B cell (primary cell): ENCODE measurements around the gene ZRANB1. TPM values are rescaled to one million over a fixed set of nuclear protein-coding genes. Genes with fewer than 3 reads are reported as not detected.

Experiments used
- ATAC-seq: fragments of 200-7000 bp; cut with Tn5 transposase; one replicate; pipeline ENCODE4 v1.10.0; 2021; ENCODE audit warnings: low read depth, mild to moderate bottlenecking, moderate number of reproducible peaks, moderate library complexity
- CTCF ChIA-PET: fragments of 350-600 bp; sonication (Branson Sonifier 250); formaldehyde crosslinking; loops from one replicate; lab custom pipeline; 2021; ENCODE audit warnings: antibody characterized with exemption, inconsistent platforms; lab: Charles Lee
- POLR2A ChIA-PET: fragments of 350-600 bp; sonication (Branson Sonifier 250); formaldehyde crosslinking; loops from one replicate; lab custom pipeline; 2021; ENCODE audit warnings: antibody characterized with exemption; lab: Charles Lee
- DNase-seq: peaks from one replicate; pipeline ENCODE4 v3.0.0; 2013
- H2AFZ ChIP-seq: 2 replicates; pipeline ENCODE4 v1.6.1; 2012; ENCODE audit warnings: mild to moderate bottlenecking, low read depth, low read length; ENCODE audit not compliant: insufficient read depth, poor library complexity, severe bottlenecking
- H3K27ac ChIP-seq, 2 donors: 1 replicate in 1 of 2; 2 replicates in 1 of 2; pipeline ENCODE4 v1.5.1; 2012 to 2013; ENCODE audit warnings: low read length in 2 of 2, mild to moderate bottlenecking in 2 of 2, moderate library complexity in 1 of 2
- H3K27me3 ChIP-seq, 4 experiments: fragments of 200-600 bp in 1 of 4; sonication (generic) in 1 of 4; replicated peaks in 1 of 4; 1 replicate in 2 of 4; 2 replicates in 2 of 4; pipeline versions ENCODE4 v1.6.1 to v1.7.0; 2013 to 2016; ENCODE audit warnings: low read length in 3 of 4, mild to moderate bottlenecking in 2 of 4, mixed read lengths in 1 of 4, moderate library complexity in 1 of 4; ENCODE audit not compliant: insufficient read depth in 4 of 4, control insufficient read depth in 3 of 4; ENCODE audit errors: control extremely low read depth in 1 of 4
- H3K36me3 ChIP-seq, 2 experiments: replicated peaks in 1 of 2; 1 replicate in 1 of 2; 2 replicates in 1 of 2; pipeline versions ENCODE4 v1.6.1 to v1.7.1; 2013; ENCODE audit warnings: low read length in 1 of 2; ENCODE audit not compliant: insufficient read depth in 2 of 2, control insufficient read depth in 1 of 2; ENCODE audit errors: control extremely low read depth in 1 of 2, extremely low read depth in 1 of 2
- H3K4me1 ChIP-seq, 2 donors: fragments of 200-600 bp in 1 of 2; sonication (generic) in 1 of 2; 1 replicate in 1 of 2; 2 replicates in 1 of 2; pipeline versions ENCODE4 v1.5.1 to v1.6.1; 2013 to 2017; ENCODE audit warnings: low read length in 2 of 2; ENCODE audit not compliant: control insufficient read depth in 2 of 2, insufficient read depth in 2 of 2
- H3K4me2 ChIP-seq: replicated peaks from 2 replicates; pipeline ENCODE3; 2012; ENCODE audit warnings: mild to moderate bottlenecking, low read depth, low read length; ENCODE audit not compliant: poor library complexity, severe bottlenecking
- H3K4me3 ChIP-seq, 5 experiments: fragments of 200-600 bp in 1 of 5; sonication (generic) in 1 of 5; 1 replicate in 3 of 5; 2 replicates in 2 of 5; pipeline versions ENCODE4 v1.5.1 to v1.7.0; 2011 to 2016; ENCODE audit warnings: low read length in 4 of 5, mild to moderate bottlenecking in 4 of 5, low read depth in 2 of 5, control low read depth in 1 of 5, moderate library complexity in 1 of 5; ENCODE audit not compliant: insufficient read depth in 1 of 5; ENCODE audit errors: control extremely low read depth in 1 of 5, extremely low read depth in 1 of 5
- H3K79me2 ChIP-seq: fragments of 200-600 bp; sonication (generic); one replicate; pipeline ENCODE4 v1.6.0; 2016; ENCODE audit warnings: low read length; ENCODE audit not compliant: control insufficient read depth, insufficient read depth
- H3K9ac ChIP-seq: fragments of 200-600 bp; sonication (generic); 2 replicates; pipeline ENCODE4 v1.6.1; 2017; ENCODE audit warnings: mild to moderate bottlenecking, low read length, moderate library complexity
- H3K9me3 ChIP-seq, 3 donors: one replicate each; pipeline versions ENCODE4 v1.6.1 to v1.7.1; 2013; ENCODE audit warnings: low read length in 2 of 3; ENCODE audit not compliant: control insufficient read depth in 2 of 3, insufficient read depth in 1 of 3; ENCODE audit errors: control extremely low read depth in 1 of 3
- H4K20me1 ChIP-seq: 2 replicates; pipeline ENCODE4 v1.6.0; 2012; ENCODE audit warnings: mild to moderate bottlenecking, low read length; ENCODE audit not compliant: insufficient read depth, control insufficient read depth, poor library complexity, severe bottlenecking
- H3K27ac Mint-ChIP-seq: one replicate; pipeline ENCODE4 v1.8.0; 2021; ENCODE audit warnings: mixed read lengths
- H3K27me3 Mint-ChIP-seq: one replicate; pipeline ENCODE4 v1.8.0; 2021; ENCODE audit warnings: mixed read lengths
- H3K4me1 Mint-ChIP-seq: one replicate; pipeline ENCODE4 v1.8.0; 2021; ENCODE audit warnings: mixed read lengths
- H3K4me3 Mint-ChIP-seq: one replicate; pipeline ENCODE4 v1.8.0; 2021; ENCODE audit warnings: mixed read lengths
- H3K9me3 Mint-ChIP-seq: one replicate; pipeline ENCODE4 v1.8.0; 2022; ENCODE audit warnings: mixed read lengths; ENCODE audit not compliant: insufficient read depth
- EZH2 ChIP-seq: IDR thresholded peaks from 2 replicates; pipeline ENCODE4 v1.6.1; 2012; ENCODE audit warnings: borderline replicate concordance, low read depth, mild to moderate bottlenecking, moderate library complexity, low read length; ENCODE audit not compliant: insufficient read depth, poor library complexity, severe bottlenecking
- WGBS: methylation state at CpG from one replicate; pipeline ENCODE4 v1.1.5; 2013; ENCODE audit warnings: missing lambda C conversion rate; ENCODE audit not compliant: insufficient coverage; 5-methylcytosine and 5-hydroxymethylcytosine counted together
- intact Hi-C: fragments of 100-400 bp; cut with micrococcal nuclease; formaldehyde crosslinking; loops from one replicate; pipeline ENCODE4 v1.10.0; 2022
- polyA plus RNA-seq: library from polyadenylated mRNA; depleted of rRNA; stranded (reverse); fragments of >200 nt; gene quantifications from 2 replicates; pipeline ENCODE4 v1.2.3, GENCODE V29; 2012
- total RNA-seq, 2 donors: library from RNA; stranded (reverse); fragments of 120-200 nt in 1 of 2; gene quantifications; 1 replicate in 1 of 2; 2 replicates in 1 of 2; pipeline versions ENCODE4 v1.2.3 to v1.2.4, GENCODE V29; 2013 to 2022
- TF ChIP-seq, protein P1 (sequence below): fragments of 200-600 bp; IDR thresholded peaks from one replicate; pipeline ENCODE4 v1.8.0; 2022; ENCODE audit warnings: antibody characterized with exemption, mild to moderate bottlenecking

ZRANB1 gene
- total and polyA plus RNA-seq, 2 donors (not counting 1 experiment from before 2014, with no cell fraction given), result 6.5 to 28.0 TPM

DNA sequence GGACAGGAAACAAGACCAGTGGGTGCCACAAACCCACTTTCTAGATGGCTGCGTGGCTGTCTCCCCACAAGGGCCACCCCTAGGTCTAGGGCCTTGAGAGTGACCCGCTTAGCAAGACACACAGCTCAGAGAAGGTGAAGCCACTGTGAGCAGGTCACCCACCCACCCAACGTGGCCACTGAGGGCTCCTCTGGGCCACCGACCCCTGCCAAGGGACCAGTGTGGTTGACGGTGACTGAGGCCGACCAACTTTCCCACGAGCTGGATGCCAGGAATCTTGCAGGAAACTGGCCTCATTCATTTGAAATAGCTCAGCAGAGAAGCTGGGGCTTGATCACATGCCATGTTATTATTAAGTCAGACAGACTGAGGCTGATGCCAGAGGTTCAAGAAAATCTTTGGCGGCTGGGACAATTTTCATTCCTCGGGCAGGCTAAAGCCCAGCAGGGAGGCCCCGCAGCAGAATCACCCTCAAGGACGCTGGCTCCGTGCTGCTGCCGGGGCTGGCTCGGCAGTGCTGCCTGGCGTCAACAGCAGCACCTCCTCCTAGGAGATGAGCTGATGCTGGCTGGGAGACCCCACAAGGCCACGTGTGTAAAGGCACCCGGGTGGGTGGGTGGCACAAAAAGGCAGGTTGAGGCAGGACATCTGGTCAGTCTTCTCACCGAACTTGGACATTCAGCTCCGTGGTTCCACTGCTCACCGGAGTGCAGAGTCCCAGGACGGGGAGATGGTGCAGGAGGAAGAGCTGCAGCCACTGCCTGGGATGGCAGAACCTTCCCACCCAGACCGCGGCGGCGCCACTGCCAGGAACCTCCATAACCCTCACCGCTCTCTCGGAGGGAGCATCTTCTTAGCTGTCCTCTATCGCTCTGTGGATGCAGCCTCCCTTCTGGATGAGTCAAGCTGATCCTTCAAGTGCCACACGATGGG lies 57.8 kb downstream of the ZRANB1 start:
- intact Hi-C loops, result no loop called here
- no peaks in the 10 kb centered on the region for H3K27me3 Mint-ChIP-seq
- Histone ChIP-seq H3K4me2 (no peak overlapping the region), H3K9me3 (no peaks in the 10 kb centered on the region), H3K27me3 (no peaks in the 10 kb centered on the region), H3K4me1 (no peaks in the 10 kb centered on the region), H3K27ac (no peak overlapping the region), H3K79me2 (no peaks in the 10 kb centered on the region), H2AFZ (no peak overlapping the region), H4K20me1 (no peaks in the 10 kb centered on the region), H3K4me3 (no peak overlapping the region), H3K36me3 (no peaks in the 10 kb centered on the region), H3K9ac (no peak overlapping the region)
- CTCF ChIA-PET, result no interaction called here
- no peak overlapping the region for H3K27ac Mint-ChIP-seq
- no peaks in the 10 kb centered on the region for H3K9me3 Mint-ChIP-seq
- H3K4me1 Mint-ChIP-seq, result no peaks in the 10 kb centered on the region
- no peak for ATAC-seq
- TF ChIP-seq EZH2, result no peak
- TF ChIP-seq, protein P1, sequence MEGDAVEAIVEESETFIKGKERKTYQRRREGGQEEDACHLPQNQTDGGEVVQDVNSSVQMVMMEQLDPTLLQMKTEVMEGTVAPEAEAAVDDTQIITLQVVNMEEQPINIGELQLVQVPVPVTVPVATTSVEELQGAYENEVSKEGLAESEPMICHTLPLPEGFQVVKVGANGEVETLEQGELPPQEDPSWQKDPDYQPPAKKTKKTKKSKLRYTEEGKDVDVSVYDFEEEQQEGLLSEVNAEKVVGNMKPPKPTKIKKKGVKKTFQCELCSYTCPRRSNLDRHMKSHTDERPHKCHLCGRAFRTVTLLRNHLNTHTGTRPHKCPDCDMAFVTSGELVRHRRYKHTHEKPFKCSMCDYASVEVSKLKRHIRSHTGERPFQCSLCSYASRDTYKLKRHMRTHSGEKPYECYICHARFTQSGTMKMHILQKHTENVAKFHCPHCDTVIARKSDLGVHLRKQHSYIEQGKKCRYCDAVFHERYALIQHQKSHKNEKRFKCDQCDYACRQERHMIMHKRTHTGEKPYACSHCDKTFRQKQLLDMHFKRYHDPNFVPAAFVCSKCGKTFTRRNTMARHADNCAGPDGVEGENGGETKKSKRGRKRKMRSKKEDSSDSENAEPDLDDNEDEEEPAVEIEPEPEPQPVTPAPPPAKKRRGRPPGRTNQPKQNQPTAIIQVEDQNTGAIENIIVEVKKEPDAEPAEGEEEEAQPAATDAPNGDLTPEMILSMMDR, result no peak
- POLR2A ChIA-PET, result no interaction called here
- DNase-seq, result no peak
- no peak overlapping the region for H3K4me3 Mint-ChIP-seq
- 94% methylated on average over 29 of the region's 29 CpGs for WGBS
